IgD-negative memory B cell (primary cell): ENCODE measurements around the gene NDUFS7. TPM values are rescaled to one million over a fixed set of nuclear protein-coding genes. Genes with fewer than 3 reads are reported as not detected.
"Not testable (repeated sequence)": the region's sequence is repeated elsewhere in the genome, so short reads cannot be mapped to it uniquely, and the experiment has no call there.

ENCODE experiments used
- H3K27ac Mint-ChIP-seq, 3 donors: one replicate each; pipeline ENCODE4 v1.8.0; 2020 to 2022; ENCODE audit warnings: mild to moderate bottlenecking in 3 of 3, mixed read lengths in 3 of 3, moderate library complexity in 1 of 3
- H3K27me3 Mint-ChIP-seq: one replicate; pipeline ENCODE4 v1.8.0; 2021; ENCODE audit warnings: mixed read lengths
- H3K36me3 Mint-ChIP-seq: one replicate; pipeline ENCODE4 v1.8.0; 2020; ENCODE audit warnings: mild to moderate bottlenecking, mixed read lengths
- H3K4me1 Mint-ChIP-seq, 3 donors: one replicate each; pipeline ENCODE4 v1.8.0; 2020 to 2022; ENCODE audit warnings: mixed read lengths in 3 of 3, mild to moderate bottlenecking in 1 of 3
- H3K4me3 Mint-ChIP-seq, 4 donors: one replicate each; pipeline ENCODE4 v1.8.0; 2020 to 2022; ENCODE audit warnings: mild to moderate bottlenecking in 4 of 4, mixed read lengths in 4 of 4, moderate library complexity in 3 of 4
- H3K9me3 Mint-ChIP-seq, 3 donors: one replicate each; pipeline ENCODE4 v1.8.0; 2020 to 2021; ENCODE audit warnings: mixed read lengths in 3 of 3, mild to moderate bottlenecking in 1 of 3
- polyA plus RNA-seq: library from polyadenylated mRNA; unstranded; fragments of 300-500 nt; fragmentation: Illumina TruSeq; gene quantifications from one replicate; pipeline ENCODE4 v1.2.3, GENCODE V29; 2021

The NDUFS7 gene
- polyA plus RNA-seq, 1 donor from 2014 or later = 233 TPM

DNA sequence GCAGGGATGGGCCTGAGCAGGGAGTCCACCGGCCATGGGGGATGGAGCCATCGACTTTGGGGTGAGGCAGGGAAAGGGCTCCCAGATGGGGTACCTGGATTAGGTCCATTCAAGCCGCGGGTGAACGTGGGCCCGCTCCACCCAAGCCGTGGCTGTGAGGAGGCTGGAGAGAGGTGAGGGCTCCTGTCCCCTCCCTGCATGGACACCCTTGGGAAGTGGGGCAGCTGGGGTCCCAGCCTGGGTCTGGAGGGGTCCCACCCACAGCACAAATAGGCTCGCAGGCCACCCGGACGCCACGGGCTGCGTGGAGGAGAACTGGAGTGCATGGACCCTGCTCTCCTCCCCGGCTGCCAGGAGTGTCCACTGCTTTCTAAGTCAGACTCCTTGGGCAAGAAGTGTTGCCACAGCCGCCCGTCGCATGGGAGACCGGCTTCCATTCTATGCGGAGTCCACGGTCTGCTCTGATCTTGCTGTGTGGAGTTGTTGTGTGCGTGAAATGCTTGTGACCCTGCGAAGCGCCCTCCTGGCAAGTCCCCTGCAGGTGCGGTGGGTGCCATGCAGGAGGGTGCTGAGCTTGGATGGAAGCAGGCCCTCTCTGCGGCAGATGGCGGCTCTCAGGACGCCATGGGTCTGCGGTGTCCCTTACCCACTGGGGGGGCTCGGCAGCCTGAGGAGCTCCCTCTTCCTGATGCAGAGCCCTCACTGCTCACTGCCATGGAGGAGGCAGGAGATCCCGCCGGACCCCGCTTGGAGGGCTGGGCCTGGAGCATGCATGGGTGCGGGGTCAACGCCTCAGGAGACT lies 25.7 kb downstream of the NDUFS7 start:
- Mint-ChIP-seq H3K9me3 (no peaks in the 10 kb centered on the region), H3K27ac (peak overlapping the region; percentile 48 to 92 (median 80))

GRCh38 chr19:1410136-1410786 lies 26.6 kb downstream of the NDUFS7 start:
- peaks cover 21 to 38% (median 28%) of the 10 kb centered on the region in 3 donors for H3K4me1 Mint-ChIP-seq
- H3K27ac Mint-ChIP-seq = peak overlapping the region; percentile 27 to 92 (median 67)
- no peaks in the 10 kb centered on the region for H3K9me3 Mint-ChIP-seq
- peak overlapping the region; percentile 54 to 89 (median 86) for H3K4me3 Mint-ChIP-seq
- H3K27me3 Mint-ChIP-seq = no peaks in the 10 kb centered on the region
- no peaks in the 10 kb centered on the region for H3K36me3 Mint-ChIP-seq

More for the DNA sequence above, 25.7 kb downstream of the NDUFS7 start:
- H3K4me1 Mint-ChIP-seq = peaks cover 16 to 33% (median 23%) of the 10 kb centered on the region in 3 donors
- no peaks in the 10 kb centered on the region for H3K36me3 Mint-ChIP-seq
- H3K4me3 Mint-ChIP-seq = peak overlapping the region; percentile 85 to 91 (median 88)
- no peaks in the 10 kb centered on the region for H3K27me3 Mint-ChIP-seq

- H3K4me1 Mint-ChIP-seq = peaks cover 21 to 40% (median 28%) of the 10 kb centered on the region in 3 donors
- no peaks in the 10 kb centered on the region for H3K36me3 Mint-ChIP-seq
- H3K27me3 Mint-ChIP-seq = no peaks in the 10 kb centered on the region
- peak overlapping the region; percentile 54 to 89 (median 86) for H3K4me3 Mint-ChIP-seq
- no peaks in the 10 kb centered on the region for H3K9me3 Mint-ChIP-seq
- peak overlapping the region; percentile 21 to 92 (median 43) for H3K27ac Mint-ChIP-seq
Measured at GRCh38 chr19:1410789-1411188, 27.1 kb downstream of the NDUFS7 start.

DNA sequence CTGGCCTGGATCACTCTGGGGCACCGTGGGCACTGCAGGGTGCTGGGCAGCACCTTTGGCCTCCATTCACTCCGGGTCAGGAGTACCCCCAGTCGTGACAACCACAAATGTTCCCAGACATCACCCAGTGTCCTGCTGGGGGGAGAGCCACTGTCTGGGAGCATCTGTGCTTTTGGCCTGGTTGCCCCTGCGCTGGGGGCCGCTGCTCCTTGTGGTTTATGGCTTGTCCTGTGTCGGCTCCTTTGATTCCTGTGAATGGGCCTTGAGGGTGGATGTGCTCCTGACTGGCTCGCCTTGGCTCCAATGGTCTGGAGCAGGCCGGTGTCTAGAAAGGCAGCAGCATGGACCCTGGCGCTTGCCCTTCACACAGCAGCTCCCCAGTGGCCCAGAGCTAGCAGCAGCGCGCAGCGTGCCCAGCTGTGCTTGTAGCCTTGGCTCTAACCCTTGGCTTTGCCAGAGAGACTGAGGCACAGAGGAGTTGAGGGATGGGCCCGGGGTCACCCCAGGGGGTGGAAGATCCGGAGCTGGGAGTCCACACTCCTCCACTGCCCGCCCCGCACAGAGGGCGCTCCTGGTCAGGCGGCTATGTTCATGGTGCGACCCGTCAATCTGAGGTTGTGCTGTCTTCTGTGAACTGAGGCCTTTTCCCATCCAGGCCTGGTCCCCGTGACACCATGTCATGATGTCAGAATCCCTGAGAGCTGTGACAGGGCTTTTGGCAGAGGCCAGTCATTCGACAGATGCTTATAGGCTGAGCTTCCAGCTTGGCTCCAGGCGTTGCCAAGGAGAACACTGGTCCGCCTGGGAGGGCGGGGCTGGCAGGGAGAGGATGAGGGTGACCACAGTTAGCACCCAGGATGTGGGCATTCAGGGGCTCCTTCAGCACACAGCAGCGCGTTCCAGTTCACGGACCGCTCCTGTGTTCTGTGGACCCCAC lies 27.8 kb downstream of the NDUFS7 start:
- H3K27ac Mint-ChIP-seq = peak overlapping the region; percentile 43 to 92 (median 46)
- no peaks in the 10 kb centered on the region for H3K27me3 Mint-ChIP-seq
- H3K4me1 Mint-ChIP-seq = peaks cover 18 to 40% (median 26%) of the 10 kb centered on the region in 3 donors
- H3K36me3 Mint-ChIP-seq = no peaks in the 10 kb centered on the region
- H3K4me3 Mint-ChIP-seq = peak overlapping the region in 3 of 4 donors; percentile 85 to 89 (median 87)
- H3K9me3 Mint-ChIP-seq = no peaks in the 10 kb centered on the region

DNA sequence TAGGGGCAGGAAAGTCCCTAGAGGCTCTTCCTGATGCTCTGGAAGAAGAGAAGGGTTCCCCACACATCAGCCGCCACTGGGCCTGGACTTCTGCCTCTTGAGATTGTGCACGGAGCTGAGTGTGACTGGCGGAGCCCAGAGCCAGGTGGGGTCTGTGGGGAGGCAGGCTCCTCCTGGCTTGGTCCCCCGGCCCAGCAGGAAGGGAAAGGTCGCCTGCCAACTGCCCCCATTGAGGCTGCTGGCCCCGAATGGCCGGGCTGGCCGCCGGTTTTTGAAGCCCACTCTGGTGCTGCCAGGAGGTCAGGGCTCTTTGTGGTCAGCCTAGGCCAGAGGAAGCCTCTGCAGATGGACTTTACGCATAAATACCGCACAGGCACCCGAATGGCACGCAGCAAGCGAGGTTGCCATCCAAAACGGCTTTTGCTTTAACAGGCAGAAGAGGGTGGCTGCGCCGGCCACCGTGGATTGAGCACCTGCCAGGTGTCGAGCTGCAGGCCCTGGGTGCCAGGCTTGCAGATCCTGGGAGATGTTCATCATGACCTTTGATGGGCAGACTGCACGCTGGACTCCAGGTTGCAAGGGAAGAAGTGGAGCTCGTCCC lies 28.7 kb downstream of the NDUFS7 start:
- peak overlapping the region in 2 of 3 donors; percentile 7 to 10 for H3K27ac Mint-ChIP-seq
- H3K4me1 Mint-ChIP-seq = peaks cover 14 to 39% (median 26%) of the 10 kb centered on the region in 3 donors
- H3K4me3 Mint-ChIP-seq = peak overlapping the region in 1 of 4 donors; percentile 72
- no peaks in the 10 kb centered on the region for H3K9me3 Mint-ChIP-seq
- no peaks in the 10 kb centered on the region for H3K36me3 Mint-ChIP-seq
- no peaks in the 10 kb centered on the region for H3K27me3 Mint-ChIP-seq

DNA sequence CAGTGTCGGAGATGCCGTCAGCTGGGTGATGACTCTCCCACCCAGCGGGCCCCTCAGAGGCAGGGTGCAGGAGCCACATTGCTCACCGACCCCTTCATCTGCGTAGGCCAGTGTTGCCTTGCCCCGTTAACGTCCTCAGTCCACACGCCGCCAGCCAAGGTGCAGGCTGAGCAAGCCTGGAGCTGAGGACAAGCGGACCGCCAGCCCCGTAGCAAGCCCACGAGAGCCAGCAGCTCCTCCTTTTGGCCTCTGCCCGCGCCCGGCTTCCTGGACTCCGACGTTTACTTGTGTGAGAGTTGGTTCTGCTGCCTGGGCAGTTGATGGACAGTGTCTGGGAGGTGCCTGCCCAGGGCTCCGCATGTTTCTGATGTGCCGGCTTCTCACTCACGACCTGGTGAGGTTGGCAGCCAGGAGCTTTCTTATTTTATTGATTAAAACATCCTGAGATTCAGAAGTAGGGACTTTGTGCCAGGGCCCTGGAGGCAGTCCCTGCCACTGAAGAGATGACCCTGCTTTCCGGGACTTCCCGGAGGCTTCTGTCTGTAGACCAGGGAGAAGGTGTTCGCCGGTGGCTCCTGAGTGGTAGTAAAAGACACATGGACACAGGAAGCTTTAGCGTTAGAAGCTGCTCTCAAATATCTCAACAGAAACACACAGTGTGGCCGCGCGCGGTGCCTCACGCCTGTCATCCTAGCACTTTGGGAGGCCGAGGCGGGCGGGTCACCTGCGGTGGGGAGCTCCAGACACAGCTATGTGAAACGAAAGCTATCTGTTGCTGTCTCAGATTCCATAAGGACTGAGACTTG lies 29.5 kb downstream of the NDUFS7 start:
- Mint-ChIP-seq H3K27ac (peak overlapping the region in 2 of 3 donors; percentile 10 to 71), H3K4me3 (peak overlapping the region in 2 of 4 donors; percentile 44 to 72), H3K36me3 (no peaks in the 10 kb centered on the region), H3K4me1 (peaks cover 14 to 43% (median 28%) of the 10 kb centered on the region in 3 donors), H3K9me3 (no peaks in the 10 kb centered on the region), H3K27me3 (no peaks in the 10 kb centered on the region)

- Mint-ChIP-seq H3K36me3 (no peaks in the 10 kb centered on the region), H3K4me3 (no peak overlapping the region), H3K27ac (no peak overlapping the region), H3K27me3 (no peaks in the 10 kb centered on the region), H3K4me1 (peaks cover 6 to 26% (median 17%) of the 10 kb centered on the region in 3 donors), H3K9me3 (no peaks in the 10 kb centered on the region)
Measured at GRCh38 chr19:1416014-1416841, 32.5 kb downstream of the NDUFS7 start.

GRCh38 chr19:1417145-1417544 lies 33.4 kb downstream of the NDUFS7 start:
- no peak overlapping the region for H3K27ac Mint-ChIP-seq
- H3K27me3 Mint-ChIP-seq = no peaks in the 10 kb centered on the region
- no peaks in the 10 kb centered on the region for H3K36me3 Mint-ChIP-seq
- H3K9me3 Mint-ChIP-seq = no peaks in the 10 kb centered on the region
- peak overlapping the region in 1 of 4 donors; percentile 22 for H3K4me3 Mint-ChIP-seq
- peaks cover 6 to 23% (median 13%) of the 10 kb centered on the region in 3 donors for H3K4me1 Mint-ChIP-seq

DNA sequence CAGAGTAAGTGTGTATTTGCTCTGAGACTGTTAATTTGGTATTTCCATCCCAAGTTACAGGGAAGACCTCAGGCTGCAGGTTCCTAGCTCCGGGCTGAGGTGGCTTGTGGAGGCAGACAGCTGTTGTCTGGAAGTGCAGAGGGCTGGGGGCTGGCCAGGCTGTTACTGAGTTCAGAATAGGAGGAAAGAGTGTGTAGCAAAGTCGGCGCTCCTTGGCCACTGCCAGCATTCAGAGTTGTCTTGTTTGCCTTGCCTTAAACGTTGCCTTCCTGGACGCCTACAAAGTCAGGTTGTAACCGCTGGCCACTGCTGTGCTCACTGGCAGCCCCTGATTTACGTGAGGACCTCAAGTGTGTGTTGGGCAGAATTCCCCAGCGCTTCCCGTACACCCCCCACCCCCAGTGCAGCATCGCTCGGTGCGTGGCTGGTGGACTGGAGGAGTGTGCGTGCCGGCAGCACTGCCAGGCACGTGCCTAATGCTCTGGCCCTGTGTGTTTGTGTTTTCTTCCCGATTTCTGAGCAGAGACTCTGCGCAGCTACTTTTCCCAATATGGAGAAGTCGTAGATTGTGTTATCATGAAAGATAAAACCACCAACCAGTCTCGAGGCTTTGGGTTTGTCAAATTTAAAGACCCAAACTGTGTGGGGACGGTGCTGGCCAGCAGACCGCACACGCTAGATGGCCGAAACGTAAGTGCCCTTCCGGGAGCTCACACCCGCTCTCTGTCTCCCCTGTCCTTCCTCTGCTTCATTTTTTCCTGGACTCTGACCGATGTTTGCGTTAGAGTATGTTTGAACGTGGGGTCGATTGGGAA lies 34.2 kb downstream of the NDUFS7 start:
- Mint-ChIP-seq H3K27ac (peak overlapping the region in 1 of 3 donors; percentile 39), H3K9me3 (no peaks in the 10 kb centered on the region), H3K27me3 (no peaks in the 10 kb centered on the region), H3K36me3 (no peaks in the 10 kb centered on the region), H3K4me3 (peak overlapping the region in 1 of 4 donors; percentile 51), H3K4me1 (peaks cover 6 to 21% (median 13%) of the 10 kb centered on the region in 3 donors)

GRCh38 chr19:1418496-1418775 lies 34.7 kb downstream of the NDUFS7 start:
- no peak overlapping the region for H3K27ac Mint-ChIP-seq
- no peaks in the 10 kb centered on the region for H3K36me3 Mint-ChIP-seq

GRCh38 chr19:1418951-1419738 lies 35.4 kb downstream of the NDUFS7 start:
- no peaks in the 10 kb centered on the region for H3K9me3 Mint-ChIP-seq
- peak overlapping the region in 2 of 3 donors; percentile 68 to 81 for H3K27ac Mint-ChIP-seq
- no peak overlapping the region for H3K4me3 Mint-ChIP-seq
- no peaks in the 10 kb centered on the region for H3K27me3 Mint-ChIP-seq
- no peaks in the 10 kb centered on the region for H3K36me3 Mint-ChIP-seq
- H3K4me1 Mint-ChIP-seq = peaks cover 6 to 21% (median 10%) of the 10 kb centered on the region in 3 donors

More at GRCh38 chr19:1418496-1418775, 34.7 kb downstream of the NDUFS7 start:
- Mint-ChIP-seq H3K4me3 (no peak overlapping the region), H3K9me3 (no peaks in the 10 kb centered on the region), H3K27me3 (no peaks in the 10 kb centered on the region), H3K4me1 (peaks cover 6 to 22% (median 12%) of the 10 kb centered on the region in 3 donors)

DNA sequence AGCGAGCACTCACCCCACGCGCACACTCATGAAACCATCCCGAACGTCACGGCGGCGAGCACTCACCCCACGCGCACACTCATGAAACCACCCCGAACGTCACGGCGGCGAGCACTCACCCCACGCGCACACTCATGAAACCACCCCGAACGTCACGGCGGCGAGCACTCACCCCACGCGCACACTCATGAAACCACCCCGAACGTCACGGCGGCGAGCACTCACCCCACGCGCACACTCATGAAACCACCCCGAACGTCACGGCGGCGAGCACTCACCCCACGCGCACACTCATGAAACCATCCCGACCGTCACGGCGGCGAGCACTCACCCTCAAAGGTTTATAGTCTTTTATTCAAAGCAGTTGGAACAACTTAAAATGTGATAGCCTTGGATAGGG lies 36.4 kb downstream of the NDUFS7 start:
- not testable (repeated sequence) for H3K4me3 Mint-ChIP-seq, H3K36me3 Mint-ChIP-seq, H3K27ac Mint-ChIP-seq, H3K9me3 Mint-ChIP-seq, H3K27me3 Mint-ChIP-seq
- peaks cover 2 to 17% (median 6%) of the 10 kb centered on the region in 3 donors for H3K4me1 Mint-ChIP-seq
